Ovary (tissue), 3 donors: Measurements from ENCODE around the gene LSM8.

ENCODE experiments used
- EP300 ChIP-seq: sonication (generic); formaldehyde crosslinking; IDR thresholded peaks from one replicate; pipeline ENCODE4 v1.6.1; 2017; ENCODE audit warnings: antibody characterized with exemption
- TF ChIP-seq, protein P1 (sequence below), 3 donors: fragments of 450-650 bp in 2 of 3; fragments of 200-600 bp in 1 of 3; IDR thresholded peaks; one replicate each; pipeline versions ENCODE4 v1.5.1 to v1.8.0; 2016 to 2022; ENCODE audit warnings: antibody characterized with exemption in 3 of 3, mild to moderate bottlenecking in 1 of 3
- donor health status: DM: no; HTN: no; CAD: no.

- TF ChIP-seq, protein P1, sequence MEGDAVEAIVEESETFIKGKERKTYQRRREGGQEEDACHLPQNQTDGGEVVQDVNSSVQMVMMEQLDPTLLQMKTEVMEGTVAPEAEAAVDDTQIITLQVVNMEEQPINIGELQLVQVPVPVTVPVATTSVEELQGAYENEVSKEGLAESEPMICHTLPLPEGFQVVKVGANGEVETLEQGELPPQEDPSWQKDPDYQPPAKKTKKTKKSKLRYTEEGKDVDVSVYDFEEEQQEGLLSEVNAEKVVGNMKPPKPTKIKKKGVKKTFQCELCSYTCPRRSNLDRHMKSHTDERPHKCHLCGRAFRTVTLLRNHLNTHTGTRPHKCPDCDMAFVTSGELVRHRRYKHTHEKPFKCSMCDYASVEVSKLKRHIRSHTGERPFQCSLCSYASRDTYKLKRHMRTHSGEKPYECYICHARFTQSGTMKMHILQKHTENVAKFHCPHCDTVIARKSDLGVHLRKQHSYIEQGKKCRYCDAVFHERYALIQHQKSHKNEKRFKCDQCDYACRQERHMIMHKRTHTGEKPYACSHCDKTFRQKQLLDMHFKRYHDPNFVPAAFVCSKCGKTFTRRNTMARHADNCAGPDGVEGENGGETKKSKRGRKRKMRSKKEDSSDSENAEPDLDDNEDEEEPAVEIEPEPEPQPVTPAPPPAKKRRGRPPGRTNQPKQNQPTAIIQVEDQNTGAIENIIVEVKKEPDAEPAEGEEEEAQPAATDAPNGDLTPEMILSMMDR (IDR thresholded peaks at IDR 0.05): no peak
- TF ChIP-seq EP300: no peak
Observed at GRCh38 chr7:118202061-118202460, 18.1 kb downstream of the LSM8 start.
